Measurements from ENCODE around the gene NOS1. TPM values are rescaled to one million over a fixed set of nuclear protein-coding genes. Genes with fewer than 3 reads are reported as not detected.

Gene NOS1
- total and polyA plus RNA-seq, 2 of the 8 experiments (the other 6 are each of a cell fraction or from before 2014, with no cell fraction given) = 1.5 to 2.0 TPM

- DNase-seq (ENCODE audit: low read depth in 1 of 2, low spot score in 2 of 2) = no peak
- FAIRE-seq = no peak
- Histone ChIP-seq H3K79me2 (ENCODE audit: control insufficient read depth in 1 of 2, insufficient read depth in 2 of 2, low read length in 2 of 2) (no peaks in the 10 kb centered on the region), H3K56ac (replicated peaks; ENCODE audit: insufficient read length, low read depth, low read length) (no peak overlapping the region), H2BK15ac (ENCODE audit: low read length) (no peak overlapping the region), H3K9me3 (ENCODE audit: insufficient read depth in 2 of 2, low read depth in 1 of 2, low read length in 1 of 2) (no peaks in the 10 kb centered on the region), H3K4me2 (ENCODE audit: insufficient read depth in 1 of 2, low read depth in 2 of 2, low read length in 2 of 2) (no peak overlapping the region), H2BK12ac (ENCODE audit: low read depth, low read length) (no peak overlapping the region), H3K23me2 (ENCODE audit: low read depth, low read length) (no peaks in the 10 kb centered on the region), H3K36me3 (ENCODE audit: control insufficient read depth in 2 of 4, insufficient read depth in 4 of 4, low read length in 3 of 4) (no peaks in the 10 kb centered on the region), H3K9ac (replicated peaks in 1 of 4; ENCODE audit: extremely low read depth in 1 of 4, low read depth in 3 of 4, low read length in 3 of 4) (no peak overlapping the region), H3K27me3 (replicated peaks in 1 of 4; ENCODE audit: control insufficient read depth in 3 of 4, extremely low read depth in 1 of 4, insufficient read depth in 3 of 4, low read length in 3 of 4) (no peaks in the 10 kb centered on the region), H3K14ac (ENCODE audit: insufficient read length) (no peak overlapping the region), H3K79me1 (ENCODE audit: low read depth, low read length) (no peaks in the 10 kb centered on the region), H2AK5ac (ENCODE audit: low read depth, low read length) (no peak overlapping the region), H2BK5ac (ENCODE audit: low read depth, low read length) (no peak overlapping the region), H3K4me1 (replicated peaks in 1 of 4; ENCODE audit: control insufficient read depth in 3 of 4, insufficient read depth in 4 of 4, low read length in 3 of 4) (0 out of 7 replicates have a peak, but pooled peaks cover 0 to 2% (median 0%) of the 10 kb centered on the region in 4 experiments), H2BK20ac (ENCODE audit: low read length) (no peak overlapping the region), H2BK120ac (replicated peaks; ENCODE audit: low read depth, low read length) (no peak overlapping the region), H3K4ac (replicated peaks; ENCODE audit: insufficient read length, low read depth, low read length) (no peak overlapping the region), H3K18ac (ENCODE audit: extremely low read depth, low read length) (no peak overlapping the region), H4K5ac (ENCODE audit: insufficient read length, low read depth, low read length) (no peak overlapping the region), H2AFZ (ENCODE audit: low read length) (no peak overlapping the region), H4K20me1 (replicated peaks in 1 of 2; ENCODE audit: control insufficient read depth in 1 of 2, insufficient read depth in 2 of 2, low read length in 2 of 2) (no peaks in the 10 kb centered on the region), H3K23ac (ENCODE audit: insufficient read length) (no peak overlapping the region), H3K4me3 (ENCODE audit: extremely low read depth in 1 of 4, insufficient read depth in 2 of 4, low read depth in 3 of 4, low read length in 4 of 4) (no peak overlapping the region), H4K91ac (replicated peaks; ENCODE audit: insufficient read length, low read length) (no peak overlapping the region), H3K27ac (ENCODE audit: low read depth, low read length) (no peak overlapping the region), H4K8ac (ENCODE audit: extremely low read depth, insufficient read depth, low read length) (no peak overlapping the region)
- POLR2A ChIA-PET (ENCODE audit: partially characterized antibody) = no interaction called here
- TF ChIP-seq ATF3 (IDR thresholded peaks at IDR 0.05; ENCODE audit: insufficient read depth, low read depth, low read length) (no peak), SAP30 (IDR thresholded peaks at IDR 0.05; ENCODE audit: insufficient read depth, insufficient replicate concordance, low read length) (no peak), SIX5 (IDR thresholded peaks at IDR 0.05; ENCODE audit: low read depth, low read length) (no peak), GTF2F1 (IDR thresholded peaks at IDR 0.05; ENCODE audit: borderline replicate concordance, low read depth, low read length) (no peak), PHF8 (conservative IDR thresholded peaks at IDR 0.05; ENCODE audit: low read depth, low read length) (no peak), EGR1 (IDR thresholded peaks at IDR 0.05; ENCODE audit: borderline replicate concordance, low read depth, low read length) (no peak), CBX5 (IDR thresholded peaks at IDR 0.05; ENCODE audit: low read depth, low read length) (no peak), CHD2 (IDR thresholded peaks at IDR 0.05; ENCODE audit: low read length) (no peak), NANOG (IDR thresholded peaks at IDR 0.05; ENCODE audit: insufficient read depth, low read depth, low read length, poor library complexity, severe bottlenecking) (no peak), MAX (IDR thresholded peaks at IDR 0.05) (no peak), NRF1 (IDR thresholded peaks at IDR 0.05; ENCODE audit: low read depth, low read length) (no peak), RNF2 (IDR thresholded peaks at IDR 0.05; ENCODE audit: borderline replicate concordance, low read depth, low read length, missing control alignments, poor library complexity, severe bottlenecking) (no peak), TAF1 (IDR thresholded peaks at IDR 0.05; ENCODE audit: low read depth, low read length) (no peak), BACH1 (IDR thresholded peaks at IDR 0.05; ENCODE audit: low read length) (no peak)
- CTCF ChIA-PET (ENCODE audit: partially characterized antibody) = interaction anchor here (0.6 kb wide), 1 partner anchor 85 kb away, joined by 3 read pairs; no protein-coding TSS in a partner anchor
- 90% methylated on average over 7 of the region's 7 CpGs; no CpG with 5 or more reads in 1 of the 2 experiments for WGBS, 2 experiments (ENCODE audit: extremely low coverage in 1 of 2, insufficient coverage in 1 of 2, insufficient read length in 1 of 2, insufficient replicate concordance in 2 of 2, low coverage in 1 of 2, low lambda C conversion rate in 2 of 2, missing lambda C conversion rate in 1 of 2)
These were observed 23.3 kb upstream of the NOS1 start for GRCh38 chr12:117384735-117385134.

All from H1 (cell line).